Stimulated activated CD8-positive, alpha-beta memory T cell treated with anti-CD3 and anti-CD28 coated beads, Interleukin-4, amount 100 ng/mL, for 1 hour (primary cell): Measurements from ENCODE around the gene SORBS1.

Experiments used
- DNase-seq, 2 donors: peaks; one replicate each; pipeline ENCODE4 v3.0.0-alpha.2; 2020; ENCODE audit warnings: low read depth in 2 of 2, low spot score in 1 of 2

SORBS1 gene

DNA sequence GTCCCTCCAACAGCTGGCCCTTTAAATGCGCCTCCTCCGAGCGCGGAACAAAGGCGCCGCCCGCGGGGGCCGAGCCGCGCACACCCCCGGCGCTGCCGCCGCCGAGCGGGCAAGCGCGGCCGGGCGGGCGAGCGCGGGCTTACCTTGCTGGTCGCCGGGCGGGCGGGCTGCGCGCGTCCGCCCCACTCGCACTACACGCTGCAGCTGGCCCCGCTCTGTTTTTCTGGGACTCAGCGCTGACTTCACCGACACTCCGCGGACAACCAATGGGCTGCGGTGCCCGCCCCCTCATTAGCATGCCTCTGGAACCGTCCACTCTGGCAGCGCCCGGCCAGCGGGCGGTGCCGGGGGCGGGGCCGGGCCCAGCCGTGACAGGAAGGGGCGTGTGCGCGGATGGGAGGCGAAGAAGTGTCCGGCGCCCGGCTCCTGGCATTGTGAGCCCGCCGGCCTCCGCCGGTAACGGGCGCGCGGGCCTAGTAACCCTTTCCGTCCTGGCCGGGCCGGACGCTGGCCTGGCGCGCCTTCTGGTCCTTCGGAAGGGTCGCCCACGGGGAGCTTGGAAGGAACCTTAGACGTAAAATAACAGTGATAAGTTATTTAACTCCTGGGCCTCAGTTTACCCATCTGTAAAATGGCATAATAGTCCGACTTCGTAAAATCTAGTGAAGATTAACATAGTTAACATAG, at the start of gene SORBS1:
Gene SORBS1 (minus strand): TSS at position 195 of the 687 bp plus-strand sequence. CDS start 120,236 bp downstream, outside the sequence.
- DNase-seq = peak; percentile 54 to 71

DNA sequence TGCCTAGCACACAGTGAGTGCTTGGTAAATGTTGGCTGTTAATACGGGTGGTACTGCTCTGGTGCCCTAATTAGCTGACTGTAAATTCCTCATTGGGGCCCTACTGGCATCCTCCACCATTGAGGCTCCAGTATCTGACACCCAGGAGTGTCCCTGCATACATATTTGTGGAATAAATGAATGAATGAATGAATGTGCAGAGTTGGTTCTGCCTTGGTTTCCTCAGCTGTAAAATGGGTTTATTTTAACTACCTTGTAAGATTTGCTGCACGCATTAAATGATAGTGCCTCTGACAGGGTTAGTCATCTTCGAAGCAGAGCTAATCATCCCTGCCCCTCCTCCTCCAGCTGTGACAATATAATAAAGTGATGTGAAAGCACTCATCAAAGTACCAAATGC, 49.6 kb upstream of the SORBS1 start:
- DNase-seq = no peak

DNA sequence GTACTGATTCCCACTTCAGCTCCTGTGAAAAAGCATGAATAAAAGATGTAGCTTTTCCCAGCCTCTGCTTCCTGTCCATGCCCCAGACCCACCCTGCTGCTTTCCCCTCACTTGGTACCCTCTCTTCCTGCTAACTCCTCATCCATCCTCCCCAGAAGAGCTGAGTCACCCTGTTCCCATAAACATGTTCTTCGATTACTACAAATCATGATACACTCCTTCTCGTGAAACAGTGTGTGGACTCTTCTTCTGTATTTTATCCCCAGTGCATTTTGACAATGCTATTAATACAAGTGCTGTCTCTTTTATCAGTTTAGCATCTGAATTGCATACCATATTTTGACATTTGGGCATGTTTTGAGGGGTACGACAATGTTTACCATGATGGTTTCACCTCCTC, 45.8 kb upstream of the SORBS1 start:
- DNase-seq = no peak

DNA sequence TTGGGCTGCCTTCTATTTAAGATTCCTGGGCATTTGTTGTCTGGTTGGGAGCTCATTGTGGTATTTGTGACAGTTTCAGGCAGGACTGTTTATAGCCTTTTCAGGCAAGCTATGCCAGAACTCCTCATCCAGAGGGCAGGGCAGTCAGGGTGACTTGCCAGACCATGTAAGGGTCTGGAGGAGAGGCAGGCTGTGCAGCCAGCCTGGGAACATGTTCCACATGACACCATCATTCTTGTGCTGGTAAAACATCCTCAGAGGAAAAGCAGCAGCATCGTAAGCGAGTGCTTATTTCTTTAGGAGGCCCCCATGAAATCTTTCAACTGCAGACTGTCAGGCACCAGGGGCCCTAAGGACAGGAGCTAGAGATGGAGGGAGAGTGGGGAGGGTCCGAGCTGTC, 44.0 kb upstream of the SORBS1 start:
- no peak for DNase-seq

DNA sequence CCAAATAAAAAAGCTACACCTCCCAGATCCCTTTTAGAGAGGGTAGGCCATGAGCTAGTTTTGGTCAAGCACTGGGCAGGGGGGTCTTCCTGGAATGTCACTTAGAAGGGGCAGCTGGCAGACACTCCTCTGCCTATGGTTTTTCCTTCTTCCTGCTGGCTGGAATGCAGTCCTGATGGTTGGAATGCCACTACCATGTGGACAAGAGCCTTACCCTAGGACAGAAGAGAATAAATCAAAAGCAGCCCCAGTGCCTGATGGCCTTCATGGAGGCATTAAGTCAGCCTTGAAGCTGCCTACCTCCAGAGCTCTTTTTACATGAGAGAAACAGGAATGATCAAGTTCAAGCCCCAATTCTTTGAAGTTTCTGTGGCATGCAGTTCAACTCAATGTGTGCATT, 43.5 kb upstream of the SORBS1 start:
- no peak for DNase-seq

DNA sequence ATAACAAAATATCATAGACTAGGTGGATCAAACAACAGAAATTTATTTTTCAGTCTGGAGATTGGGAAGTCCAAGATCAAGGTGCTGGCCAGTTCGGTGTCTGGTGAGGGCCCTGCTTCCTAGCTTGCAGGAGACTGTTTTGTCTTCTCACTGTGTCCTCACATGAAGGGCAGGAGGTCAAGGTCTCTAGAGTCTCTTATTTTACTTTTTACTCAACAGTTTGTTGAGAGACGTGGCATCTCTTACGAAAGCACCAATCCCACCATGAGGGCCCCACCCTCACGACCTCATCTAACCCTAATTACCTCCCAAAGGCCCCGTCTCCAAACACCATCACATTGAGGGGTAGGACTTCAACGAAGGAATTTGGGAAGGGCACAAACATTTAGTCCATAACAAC, 41.2 kb upstream of the SORBS1 start:
- no peak for DNase-seq

DNA sequence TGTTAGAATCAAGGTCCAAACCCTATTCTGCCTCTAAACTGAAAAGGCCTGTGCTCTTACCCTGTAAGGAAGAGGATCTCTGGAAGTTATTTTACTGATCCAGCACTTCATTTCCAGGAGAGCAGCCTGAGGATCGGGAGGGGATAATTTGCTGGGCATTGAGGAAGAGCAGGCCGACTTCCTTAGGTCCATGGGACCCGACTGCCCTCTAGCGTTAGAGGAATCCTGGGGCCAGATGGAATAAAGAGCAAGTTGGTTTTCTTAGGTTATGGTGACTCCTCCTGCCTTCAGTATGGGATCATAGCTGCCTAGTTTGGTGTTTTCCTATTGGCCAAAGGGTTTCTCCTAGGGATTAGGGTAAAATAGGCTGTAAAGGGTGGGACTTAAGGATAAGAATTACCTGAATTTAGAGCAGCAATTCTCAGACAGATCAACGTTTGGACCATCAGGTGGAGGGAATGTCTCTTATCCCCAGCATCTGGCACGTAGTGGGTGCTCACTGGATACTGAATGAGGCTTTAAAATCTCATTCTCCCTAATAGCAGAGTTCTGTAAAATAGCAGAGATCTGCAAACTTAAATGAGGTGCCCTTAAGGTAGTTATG, 40.0 kb upstream of the SORBS1 start:
- peak in 1 of 2 donors; percentile 2 for DNase-seq

DNA sequence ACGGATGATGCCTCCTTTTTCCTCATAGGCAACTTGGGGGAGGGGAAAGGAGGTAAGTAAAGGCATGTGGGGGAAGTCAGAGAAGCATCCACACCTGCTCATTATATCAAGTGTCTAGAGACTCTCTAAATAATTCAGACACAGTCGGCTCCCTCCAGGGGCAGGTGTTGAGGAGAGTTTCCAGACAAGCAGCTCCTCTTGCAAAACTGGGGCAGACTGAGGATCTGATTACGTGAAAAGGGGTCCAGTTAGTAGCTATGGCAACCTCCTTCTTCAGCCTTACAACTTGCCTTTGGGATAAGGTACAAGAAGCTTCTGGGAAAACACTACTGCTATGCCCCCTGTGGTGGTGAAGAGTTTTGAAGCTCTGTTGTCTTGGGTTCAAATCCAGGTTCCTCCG, 39.0 kb upstream of the SORBS1 start:
- no peak for DNase-seq

DNA sequence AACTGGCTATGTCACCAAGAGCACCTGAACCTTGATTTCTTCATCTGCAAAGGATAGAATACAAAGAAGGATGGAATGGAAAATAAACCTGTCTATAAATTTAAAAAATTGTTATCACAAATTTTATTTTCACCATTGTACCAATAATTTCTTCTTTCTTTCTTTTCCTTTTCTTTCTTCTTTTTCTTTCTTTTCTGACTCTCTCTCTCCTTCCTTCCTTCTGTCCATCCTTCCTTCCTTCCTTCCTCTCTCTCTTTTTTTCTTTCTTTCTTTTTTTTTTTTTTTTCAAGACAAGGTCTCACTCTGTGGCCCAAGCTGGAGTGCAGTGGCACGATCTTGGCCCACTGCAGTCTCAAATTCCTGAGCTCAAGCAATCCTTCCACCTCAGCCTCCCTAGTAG, 36.6 kb upstream of the SORBS1 start:
- no peak for DNase-seq

DNA sequence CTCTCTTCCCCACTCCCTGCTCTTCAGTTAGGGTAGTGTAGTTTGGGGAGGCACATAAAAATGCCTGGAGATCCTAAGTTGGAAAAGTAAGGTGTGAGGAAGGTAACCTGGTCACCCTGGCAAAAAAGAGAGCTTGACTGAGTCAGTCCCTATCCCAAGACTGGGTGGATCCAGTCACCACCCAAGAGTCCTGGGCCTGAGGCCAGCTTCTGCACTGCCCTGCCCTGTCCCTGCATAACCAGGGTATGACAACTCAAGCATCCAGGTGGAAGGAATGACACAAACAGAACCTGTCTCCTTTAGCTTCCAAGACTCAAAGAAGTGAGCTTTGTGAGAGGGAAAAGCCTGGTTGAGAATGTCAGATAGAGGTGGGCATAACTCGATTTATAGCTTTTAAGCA, 26.9 kb upstream of the SORBS1 start:
- no peak for DNase-seq

DNA sequence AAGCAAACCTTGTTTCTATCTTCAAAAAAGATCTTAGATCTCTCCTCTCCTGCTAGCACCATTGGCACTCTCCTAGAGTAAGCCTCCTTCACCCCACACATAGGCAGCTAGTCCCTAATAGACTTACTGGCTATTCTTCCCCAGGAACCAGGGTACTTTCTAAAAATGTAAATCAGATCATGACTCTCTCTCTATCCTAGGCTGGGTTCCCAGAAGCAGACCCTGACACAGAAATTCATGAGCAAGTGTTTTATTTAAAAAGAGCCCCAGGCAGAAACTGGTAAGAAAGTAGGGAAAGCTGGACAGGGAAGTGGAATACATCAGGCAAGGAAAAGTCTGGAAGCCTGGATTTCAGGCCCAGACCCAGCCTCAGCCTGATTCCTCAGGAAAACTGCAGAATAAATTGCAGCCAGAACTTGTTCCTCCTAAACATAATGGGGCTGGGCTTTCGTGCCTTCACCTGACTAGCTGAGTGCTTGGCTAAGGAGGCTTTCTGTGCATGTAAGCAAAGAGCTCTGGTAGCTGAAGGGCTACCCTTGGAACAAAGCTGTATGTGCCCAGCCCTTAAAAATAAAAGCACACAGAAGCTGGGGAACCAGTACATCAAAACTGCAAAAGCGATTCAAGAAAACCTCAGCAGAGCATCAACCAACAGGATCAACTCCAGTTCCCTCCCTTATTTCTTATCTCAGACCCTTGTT, 18.8 kb upstream of the SORBS1 start:
- DNase-seq = no peak

DNA sequence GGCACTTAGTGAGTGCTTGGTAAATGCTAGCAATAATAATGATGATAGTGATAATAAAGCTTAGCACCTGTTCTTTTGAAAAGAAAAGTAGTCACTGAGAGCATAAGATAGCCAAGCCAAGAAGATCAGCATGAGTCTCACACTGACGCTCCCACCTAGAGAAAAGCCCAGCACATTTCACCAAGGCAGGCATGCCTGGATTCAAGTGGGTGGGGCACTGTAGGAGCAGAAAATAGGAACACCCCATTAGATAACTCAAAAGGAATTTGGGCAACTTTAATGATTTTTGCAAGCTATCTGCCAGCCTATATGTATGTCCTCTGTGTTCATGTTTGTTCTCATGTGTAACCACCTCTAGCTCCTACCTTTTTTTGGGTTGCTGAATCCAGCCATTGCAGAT, 18.1 kb upstream of the SORBS1 start:
- DNase-seq = no peak

- DNase-seq = no peak
These were observed 17.4 kb upstream of the SORBS1 start for GRCh38 chr10:95578619-95579018.

- DNase-seq = no peak
These were observed 13.6 kb upstream of the SORBS1 start for GRCh38 chr10:95574649-95575365.

DNA sequence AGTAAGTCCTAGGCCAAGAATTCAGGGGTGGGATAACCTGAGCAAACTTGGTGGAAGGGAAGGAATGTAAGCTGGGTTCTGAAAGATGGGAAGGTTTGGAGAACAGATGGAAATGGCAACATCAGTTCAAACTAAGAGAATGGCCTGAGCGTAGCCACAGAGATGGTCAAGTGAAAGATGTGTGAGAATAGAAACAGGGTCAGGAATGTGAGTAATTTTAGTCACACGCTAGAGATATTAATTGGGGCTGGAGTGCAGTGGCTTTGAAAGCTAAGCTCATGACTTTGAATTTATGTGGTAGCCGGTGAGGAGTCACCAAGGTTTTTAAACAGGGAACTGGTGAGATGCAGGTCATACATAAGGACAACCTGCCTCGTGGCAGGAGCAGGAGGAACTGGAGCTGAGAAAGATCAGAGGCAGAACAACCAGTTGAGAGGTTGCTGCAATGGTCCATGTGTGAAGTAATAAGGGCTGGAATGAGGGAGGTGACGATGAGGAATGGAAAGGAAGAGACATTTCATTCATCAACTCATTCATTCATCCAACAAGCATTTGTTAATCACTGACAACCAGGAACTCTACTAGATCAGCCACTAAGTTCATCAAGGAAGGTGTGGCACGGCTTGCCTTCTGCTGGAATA, 12.9 kb upstream of the SORBS1 start:
- DNase-seq = no peak

DNA sequence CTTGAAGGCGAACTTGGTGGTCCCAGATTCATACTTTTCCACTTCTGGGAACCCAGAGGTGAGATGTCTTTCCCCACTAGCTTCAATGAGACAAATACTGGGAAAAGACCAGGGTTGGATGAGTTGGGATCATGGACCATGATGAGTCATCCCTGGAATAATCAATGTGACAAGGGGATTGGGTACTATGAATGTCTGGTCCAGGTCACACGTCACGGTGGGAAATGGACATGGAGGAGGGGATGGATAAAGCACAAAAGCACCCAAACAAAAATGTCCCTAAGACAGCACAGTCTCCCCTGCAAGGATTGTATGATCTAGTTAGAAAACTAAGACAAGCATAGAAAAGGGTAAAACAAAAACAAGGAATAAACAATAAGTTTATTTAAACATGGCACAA, 12.4 kb upstream of the SORBS1 start:
- no peak for DNase-seq

GRCh38 chr10:95572131-95572820, 11.1 kb upstream of the SORBS1 start:
- DNase-seq = no peak

DNA sequence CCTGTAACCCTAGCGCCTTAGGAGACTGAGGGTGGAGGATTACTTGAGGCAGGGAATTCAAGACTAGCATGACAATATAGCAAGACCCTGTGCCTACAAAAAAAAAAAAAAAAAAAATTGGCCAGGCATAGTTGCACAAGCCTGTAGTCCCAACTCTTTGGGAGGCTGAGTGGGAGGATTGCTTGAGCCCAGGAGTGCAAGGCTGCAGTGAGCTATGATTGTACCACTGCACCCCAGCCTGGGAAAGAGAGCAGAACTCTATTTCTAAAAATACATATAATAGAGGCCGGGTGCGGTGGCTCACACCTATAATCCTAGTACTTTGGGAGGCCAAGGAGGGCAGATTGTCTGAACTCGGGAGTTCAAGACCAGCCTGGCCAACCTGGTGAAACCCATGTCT, 10.2 kb upstream of the SORBS1 start:
- no peak for DNase-seq

- DNase-seq = no peak
These were observed 8.2 kb upstream of the SORBS1 start for GRCh38 chr10:95569368-95569767.

DNA sequence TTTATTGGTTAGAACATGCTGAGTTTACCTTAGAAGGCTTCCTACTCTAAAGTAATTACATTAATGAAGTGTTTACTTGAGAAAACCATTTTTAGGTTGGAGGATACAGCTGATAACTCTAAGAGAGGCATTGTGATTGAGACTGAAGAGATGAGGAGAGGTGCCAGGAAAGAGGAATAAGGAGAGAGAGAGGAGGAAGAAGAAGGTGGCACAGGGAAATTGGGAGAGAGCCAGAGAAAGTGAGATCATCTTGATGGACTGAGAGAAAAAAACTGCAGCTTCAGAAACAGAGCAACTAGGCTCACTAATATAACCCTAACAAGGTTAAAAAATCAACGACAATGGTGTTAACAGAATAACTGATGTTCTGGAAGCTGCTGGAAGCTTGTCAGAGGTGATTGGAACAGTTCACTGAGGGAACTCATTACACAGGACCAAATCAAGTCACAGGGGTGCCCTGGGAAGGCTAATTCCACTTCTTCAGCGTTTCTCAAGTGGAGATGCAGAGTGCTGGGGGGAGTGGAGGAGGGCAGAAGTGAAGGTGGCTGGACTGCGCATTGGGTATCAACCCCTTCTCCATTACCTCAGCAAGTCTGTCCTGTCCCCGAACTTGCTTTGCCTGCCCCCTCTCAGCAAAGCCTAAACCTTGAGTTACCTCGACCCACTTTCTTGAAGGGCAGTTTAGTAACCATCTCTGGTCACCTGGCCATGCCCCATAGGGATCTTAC, 6.9 kb upstream of the SORBS1 start:
- no peak for DNase-seq
